ENCODE results near the gene SLC6A18. TPM values are rescaled to one million over a fixed set of nuclear protein-coding genes. Genes with fewer than 3 reads are reported as not detected.
"Not testable (repeated sequence)": the region's sequence is repeated elsewhere in the genome, so short reads cannot be mapped to it uniquely, and the experiment has no call there.

Gene SLC6A18
- total RNA-seq, 1 donor from 2014 or later = not detected

DNA sequence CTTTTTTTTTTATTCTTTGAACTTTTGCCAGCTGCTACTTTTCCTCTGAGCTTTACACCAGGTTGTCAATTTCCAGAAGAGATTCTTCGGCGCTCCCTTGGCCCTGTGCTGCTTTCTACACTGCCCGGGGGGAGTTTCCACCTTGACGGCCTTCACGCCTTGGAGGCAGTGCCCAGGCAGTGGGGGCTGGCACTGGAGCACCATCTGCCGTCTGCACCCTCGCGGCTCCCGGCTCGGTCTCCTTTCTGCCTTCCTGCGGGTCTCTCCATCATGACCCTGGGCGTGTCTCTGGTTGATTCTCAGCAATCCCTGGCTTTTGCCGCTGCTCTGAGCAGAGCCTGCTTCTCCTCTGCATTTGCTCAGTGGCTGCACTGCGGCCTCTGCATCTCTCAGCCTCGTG, 2.9 kb downstream of the SLC6A18 start:
- H4K20me1 ChIP-seq (ENCODE audit: insufficient read depth, low read length) = no peaks in the 10 kb centered on the region
- no peak overlapping the region for H3K4me3 Mint-ChIP-seq (ENCODE audit: unreplicated experiment)
- no peak overlapping the region for H3K27ac ChIP-seq (ENCODE audit: low read depth, low read length)
- H3K27ac Mint-ChIP-seq (ENCODE audit: unreplicated experiment) = no peak overlapping the region
- no peaks in the 10 kb centered on the region for H3K36me3 Mint-ChIP-seq (ENCODE audit: low read depth, unreplicated experiment)
- FAIRE-seq (no peak), DNase-seq (ENCODE audit: low read depth) (no peak)
- no peak overlapping the region for H3K4me3 ChIP-seq (ENCODE audit: insufficient read depth, low read depth, low read length)
- TF ChIP-seq, protein P1, sequence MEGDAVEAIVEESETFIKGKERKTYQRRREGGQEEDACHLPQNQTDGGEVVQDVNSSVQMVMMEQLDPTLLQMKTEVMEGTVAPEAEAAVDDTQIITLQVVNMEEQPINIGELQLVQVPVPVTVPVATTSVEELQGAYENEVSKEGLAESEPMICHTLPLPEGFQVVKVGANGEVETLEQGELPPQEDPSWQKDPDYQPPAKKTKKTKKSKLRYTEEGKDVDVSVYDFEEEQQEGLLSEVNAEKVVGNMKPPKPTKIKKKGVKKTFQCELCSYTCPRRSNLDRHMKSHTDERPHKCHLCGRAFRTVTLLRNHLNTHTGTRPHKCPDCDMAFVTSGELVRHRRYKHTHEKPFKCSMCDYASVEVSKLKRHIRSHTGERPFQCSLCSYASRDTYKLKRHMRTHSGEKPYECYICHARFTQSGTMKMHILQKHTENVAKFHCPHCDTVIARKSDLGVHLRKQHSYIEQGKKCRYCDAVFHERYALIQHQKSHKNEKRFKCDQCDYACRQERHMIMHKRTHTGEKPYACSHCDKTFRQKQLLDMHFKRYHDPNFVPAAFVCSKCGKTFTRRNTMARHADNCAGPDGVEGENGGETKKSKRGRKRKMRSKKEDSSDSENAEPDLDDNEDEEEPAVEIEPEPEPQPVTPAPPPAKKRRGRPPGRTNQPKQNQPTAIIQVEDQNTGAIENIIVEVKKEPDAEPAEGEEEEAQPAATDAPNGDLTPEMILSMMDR (IDR thresholded peaks at IDR 0.05; ENCODE audit: insufficient read depth, low read depth, low read length) = no peak
- no peak for TF ChIP-seq EZH2 (IDR thresholded peaks at IDR 0.05; ENCODE audit: insufficient read depth, low read length)
- no peaks in the 10 kb centered on the region for H3K9me3 Mint-ChIP-seq (ENCODE audit: unreplicated experiment)
- no peaks in the 10 kb centered on the region for H3K4me1 ChIP-seq (ENCODE audit: insufficient read depth, low read length)
- no peak overlapping the region for H3K4me2 ChIP-seq (ENCODE audit: low read length)
- no peaks in the 10 kb centered on the region for H3K9me3 ChIP-seq (ENCODE audit: insufficient read depth, low read depth, low read length)
- H2AFZ ChIP-seq (ENCODE audit: low read depth, low read length) = no peak overlapping the region
- peaks cover 43% of the 10 kb centered on the region for H3K27me3 Mint-ChIP-seq (ENCODE audit: low read depth, unreplicated experiment)
- H3K27me3 ChIP-seq (ENCODE audit: insufficient read depth, low read length) = no peaks in the 10 kb centered on the region
- no peaks in the 10 kb centered on the region for H3K4me1 Mint-ChIP-seq (ENCODE audit: low read depth, unreplicated experiment)
- H3K79me2 ChIP-seq (ENCODE audit: insufficient read depth, low read length) = no peaks in the 10 kb centered on the region
- no peaks in the 10 kb centered on the region for H3K36me3 ChIP-seq (ENCODE audit: insufficient read depth, low read length)
- no peak overlapping the region for H3K9ac ChIP-seq (ENCODE audit: low read length)

DNA sequence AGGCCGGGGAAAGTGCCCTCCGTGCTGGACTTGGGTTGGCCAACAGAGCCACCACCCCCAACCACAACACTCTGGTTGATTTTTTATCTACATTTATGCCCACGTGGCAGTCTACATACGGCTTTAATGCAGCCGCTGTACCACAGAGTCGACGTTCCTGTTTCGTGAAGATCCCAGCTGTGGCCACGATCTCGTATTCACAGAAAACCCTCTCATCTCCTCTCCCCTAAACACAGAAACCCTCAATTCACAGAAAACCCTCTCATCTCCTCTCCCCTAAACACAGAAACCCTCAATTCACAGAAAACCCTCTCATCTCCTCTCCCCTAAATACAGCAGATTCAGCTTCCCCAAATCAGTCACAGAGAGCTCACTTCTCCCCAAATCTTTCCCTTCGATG, 3.8 kb downstream of the SLC6A18 start:
- H3K27me3 Mint-ChIP-seq (ENCODE audit: low read depth, unreplicated experiment) = peaks cover 36% of the 10 kb centered on the region
- not testable (repeated sequence) for H3K27ac Mint-ChIP-seq (ENCODE audit: unreplicated experiment); H3K4me1 ChIP-seq (ENCODE audit: insufficient read depth, low read length); FAIRE-seq; H3K36me3 ChIP-seq (ENCODE audit: insufficient read depth, low read length); H3K9ac ChIP-seq (ENCODE audit: low read length); H3K27ac ChIP-seq (ENCODE audit: low read depth, low read length); H3K9me3 ChIP-seq (ENCODE audit: insufficient read depth, low read depth, low read length); H4K20me1 ChIP-seq (ENCODE audit: insufficient read depth, low read length); H3K4me3 Mint-ChIP-seq (ENCODE audit: unreplicated experiment); H3K4me1 Mint-ChIP-seq (ENCODE audit: low read depth, unreplicated experiment); H3K9me3 Mint-ChIP-seq (ENCODE audit: unreplicated experiment); H3K4me3 ChIP-seq (ENCODE audit: insufficient read depth, low read depth, low read length); H2AFZ ChIP-seq (ENCODE audit: low read depth, low read length); DNase-seq (ENCODE audit: low read depth); H3K4me2 ChIP-seq (ENCODE audit: low read length); H3K36me3 Mint-ChIP-seq (ENCODE audit: low read depth, unreplicated experiment); H3K27me3 ChIP-seq (ENCODE audit: insufficient read depth, low read length); H3K79me2 ChIP-seq (ENCODE audit: insufficient read depth, low read length)

GRCh38 chr5:1229822-1230221, 4.6 kb downstream of the SLC6A18 start:
- Histone ChIP-seq H3K27me3 (ENCODE audit: insufficient read depth, low read length) (no peaks in the 10 kb centered on the region), H3K9ac (ENCODE audit: low read length) (no peak overlapping the region), H3K4me3 (ENCODE audit: insufficient read depth, low read depth, low read length) (no peak overlapping the region), H3K79me2 (ENCODE audit: insufficient read depth, low read length) (no peaks in the 10 kb centered on the region), H3K27ac (ENCODE audit: low read depth, low read length) (no peak overlapping the region), H3K4me1 (ENCODE audit: insufficient read depth, low read length) (no peaks in the 10 kb centered on the region), H3K9me3 (ENCODE audit: insufficient read depth, low read depth, low read length) (no peaks in the 10 kb centered on the region), H3K4me2 (ENCODE audit: low read length) (no peak overlapping the region), H2AFZ (ENCODE audit: low read depth, low read length) (no peak overlapping the region), H3K36me3 (ENCODE audit: insufficient read depth, low read length) (no peaks in the 10 kb centered on the region), H4K20me1 (ENCODE audit: insufficient read depth, low read length) (no peaks in the 10 kb centered on the region)
- DNase-seq (ENCODE audit: low read depth) (no peak), FAIRE-seq (no peak)
- no peaks in the 10 kb centered on the region for H3K4me1 Mint-ChIP-seq (ENCODE audit: low read depth, unreplicated experiment)
- H3K4me3 Mint-ChIP-seq (ENCODE audit: unreplicated experiment) = no peak overlapping the region
- no peak overlapping the region for H3K27ac Mint-ChIP-seq (ENCODE audit: unreplicated experiment)
- H3K36me3 Mint-ChIP-seq (ENCODE audit: low read depth, unreplicated experiment) = no peaks in the 10 kb centered on the region
- peaks cover 30% of the 10 kb centered on the region for H3K27me3 Mint-ChIP-seq (ENCODE audit: low read depth, unreplicated experiment)
- H3K9me3 Mint-ChIP-seq (ENCODE audit: unreplicated experiment) = no peaks in the 10 kb centered on the region
- no peak for TF ChIP-seq EZH2 (IDR thresholded peaks at IDR 0.05; ENCODE audit: insufficient read depth, low read length)
- TF ChIP-seq, protein P1 (IDR thresholded peaks at IDR 0.05; ENCODE audit: insufficient read depth, low read depth, low read length) = no peak
